Embryonic facial prominence (tissue), 1 donor: ENCODE data around the gene AIRE.
"Not testable (repeated sequence)": the region's sequence is repeated elsewhere in the genome, so short reads cannot be mapped to it uniquely, and the experiment has no call there.

Source experiments
- DNase-seq: peaks from one replicate; pipeline ENCODE4 v3.0.0-alpha.2; 2016; ENCODE audit errors: extremely low spot score

Gene AIRE

GRCh38 chr21:44267655-44268142 is 18.0 kb upstream of the AIRE start:
- no peak for DNase-seq

DNA sequence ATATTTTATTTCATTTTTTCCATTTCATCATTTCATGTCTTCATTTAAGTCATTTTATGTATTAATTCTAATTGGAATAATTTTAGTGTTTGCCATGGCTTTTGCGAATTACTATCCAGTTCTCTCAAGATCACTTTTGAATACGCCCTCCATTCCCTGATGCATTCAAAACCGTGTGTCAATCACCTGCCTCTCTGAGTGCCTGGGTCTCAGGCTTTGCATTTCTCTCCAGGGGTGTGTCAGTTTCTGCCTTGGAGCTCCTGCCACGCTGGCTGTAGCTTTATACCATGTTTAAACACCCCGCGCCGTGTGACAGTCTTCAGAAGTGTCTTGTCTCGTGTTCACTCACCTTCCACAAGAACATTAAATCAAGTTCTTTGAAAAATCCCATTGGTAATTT is 16.6 kb upstream of the AIRE start:
- no peak for DNase-seq

GRCh38 chr21:44271558-44272283 is 14.0 kb upstream of the AIRE start:
- DNase-seq = no peak

GRCh38 chr21:44272284-44272858 is 13.3 kb upstream of the AIRE start:
- no peak for DNase-seq

GRCh38 chr21:44273046-44273445 is 12.6 kb upstream of the AIRE start:
- DNase-seq = no peak

DNA sequence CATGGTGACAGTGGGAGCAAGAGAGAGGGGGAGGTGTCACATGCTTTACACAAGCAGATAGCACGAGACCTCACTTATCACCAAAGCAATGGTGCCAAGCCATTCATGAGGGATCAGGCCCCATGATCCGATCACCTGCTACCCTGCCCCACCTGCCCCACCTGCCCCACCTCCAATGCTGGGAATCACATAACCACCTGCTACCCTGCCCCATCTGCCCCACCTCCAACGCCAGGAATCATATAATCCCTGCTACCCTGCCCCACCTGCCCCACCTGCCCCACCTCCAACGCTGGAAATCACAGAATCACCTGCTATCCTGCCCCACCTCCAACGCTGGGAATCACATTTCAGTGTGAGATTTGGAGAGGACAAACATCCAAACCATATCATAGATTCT is 10.6 kb upstream of the AIRE start:
- DNase-seq = no peak

DNA sequence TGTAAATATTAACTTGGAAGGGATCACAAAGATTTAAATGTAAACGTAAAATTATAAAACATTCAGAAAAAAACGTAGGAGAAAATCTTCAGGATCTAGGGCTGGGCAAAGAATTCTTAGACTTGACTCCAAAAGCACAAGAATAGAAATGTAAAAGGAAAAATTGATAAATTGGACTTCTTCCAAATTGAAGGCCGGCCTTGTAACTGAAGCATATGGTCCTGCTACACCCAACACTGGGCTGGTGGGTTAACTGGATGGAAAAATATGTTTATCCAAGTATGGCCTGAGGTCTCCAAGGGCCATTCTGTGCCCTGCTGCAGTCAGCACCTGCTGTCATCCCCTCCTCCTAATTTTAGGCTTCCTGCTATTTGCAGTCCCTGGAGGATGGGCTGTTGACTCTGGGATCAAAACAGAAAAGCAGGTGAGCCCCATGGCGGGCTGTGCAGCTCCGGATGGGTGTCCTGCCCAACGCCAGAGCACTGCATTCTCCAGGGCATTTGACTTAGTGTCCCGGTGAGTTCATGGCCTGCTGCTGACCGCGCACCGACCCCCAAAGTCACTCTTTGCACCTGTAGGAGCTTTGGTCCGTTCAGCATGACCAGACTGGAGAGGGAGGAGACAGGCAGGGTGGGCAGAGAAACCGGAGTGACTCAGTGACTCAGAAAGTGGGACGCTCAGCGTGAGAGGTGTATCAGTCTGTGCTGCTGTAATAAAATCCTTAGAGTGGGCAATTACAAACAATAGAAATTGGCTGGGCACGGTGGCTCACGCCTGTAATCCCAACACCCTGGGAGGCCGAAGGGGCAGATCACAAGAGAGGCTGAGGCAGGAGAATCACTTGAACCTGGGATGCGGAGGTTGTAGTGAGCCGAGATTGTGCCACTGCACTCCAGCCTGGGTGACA is 6.1 kb upstream of the AIRE start:
- no peak for DNase-seq

DNA sequence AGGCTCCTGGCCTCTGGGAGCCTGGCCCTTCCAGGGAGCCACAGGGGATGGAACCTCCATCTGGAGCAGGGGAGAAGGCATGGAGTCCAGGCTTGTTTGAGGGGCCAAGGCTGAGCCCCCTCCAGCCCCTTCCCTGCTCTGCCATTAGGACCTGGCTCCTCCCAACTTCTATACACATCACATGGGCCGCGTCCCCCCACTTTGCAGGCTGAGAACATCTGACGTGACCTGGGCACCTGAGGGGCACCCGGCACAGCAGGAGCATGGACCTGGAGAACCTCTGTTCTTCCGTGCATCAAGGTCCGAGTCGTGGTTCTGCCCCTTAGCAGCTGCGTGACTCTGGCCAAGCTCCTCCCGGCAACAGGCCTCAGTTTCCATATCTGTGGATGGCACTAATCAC is 3.9 kb upstream of the AIRE start:
- no peak for DNase-seq

DNA sequence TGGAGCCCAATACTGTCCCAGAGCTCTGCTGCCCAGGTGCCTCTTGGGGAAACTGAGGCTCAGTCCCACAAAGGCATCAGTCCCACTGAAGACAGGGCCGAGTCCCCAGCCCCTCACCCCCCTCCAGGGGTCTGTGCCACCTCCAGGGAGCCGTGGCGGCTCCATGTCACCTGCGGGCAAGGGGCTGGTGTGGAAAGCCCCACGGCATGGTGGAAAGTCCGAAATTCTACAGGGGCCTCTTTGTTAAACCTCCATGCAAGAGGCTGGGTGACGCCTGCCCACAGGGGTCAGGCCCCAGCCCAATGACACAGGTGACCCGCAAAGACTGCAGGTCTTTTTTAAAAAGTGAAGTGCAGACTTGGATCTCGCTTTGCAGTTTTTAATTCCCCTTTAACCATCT is 3.3 kb upstream of the AIRE start:
- DNase-seq = no peak

- not testable (repeated sequence) for DNase-seq
Measured at GRCh38 chr21:44283211-44283785, 2.4 kb upstream of the AIRE start.

DNA sequence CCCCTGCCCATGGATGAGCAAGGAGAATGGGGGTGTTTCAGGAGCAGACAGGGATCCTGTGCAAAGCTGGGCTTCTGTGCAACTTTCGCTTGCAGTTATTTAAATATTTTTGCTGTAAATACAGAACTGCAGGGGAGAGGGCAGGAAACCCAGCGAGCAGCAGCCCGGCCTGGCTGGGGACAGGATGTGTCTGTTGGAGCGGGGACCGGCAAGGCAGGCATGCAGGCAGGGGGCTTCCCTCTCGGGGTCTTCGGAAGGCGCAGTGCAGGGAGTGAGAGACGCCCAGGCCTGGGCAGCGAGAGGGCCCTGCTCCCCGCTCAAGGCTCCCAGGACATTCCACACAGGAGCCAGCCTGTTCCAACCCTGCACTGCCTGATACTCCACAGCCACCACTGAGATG is 1.7 kb upstream of the AIRE start:
- no peak for DNase-seq

DNA sequence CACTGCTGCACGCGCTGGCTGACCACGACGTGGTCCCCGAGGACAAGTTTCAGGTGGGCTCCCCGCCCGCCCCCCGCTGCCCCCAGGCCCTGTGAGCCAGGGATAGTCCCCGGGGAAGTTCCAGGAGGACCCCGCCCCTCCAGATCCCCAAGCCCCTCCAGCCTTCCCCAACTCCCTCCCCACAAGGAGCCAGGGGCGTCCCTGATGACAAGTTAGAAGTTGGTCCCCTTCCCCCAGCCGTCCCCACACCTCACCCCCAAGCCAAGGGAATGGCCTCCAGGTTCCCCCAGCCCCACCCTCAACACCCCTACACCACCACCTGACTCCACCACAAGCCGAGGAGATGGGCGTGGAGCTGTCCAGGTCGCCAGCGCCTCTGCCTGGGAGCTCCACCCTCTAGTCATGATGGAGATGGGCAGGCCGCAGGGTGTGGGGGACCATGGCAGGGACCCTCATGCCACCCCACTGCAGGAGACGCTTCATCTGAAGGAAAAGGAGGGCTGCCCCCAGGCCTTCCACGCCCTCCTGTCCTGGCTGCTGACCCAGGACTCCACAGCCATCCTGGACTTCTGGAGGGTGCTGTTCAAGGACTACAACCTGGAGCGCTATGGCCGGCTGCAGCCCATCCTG is 525 bp downstream of the AIRE start:
- DNase-seq = no peak

GRCh38 chr21:44286716-44287632 is 1.3 kb downstream of the AIRE start:
- DNase-seq = no peak

DNA sequence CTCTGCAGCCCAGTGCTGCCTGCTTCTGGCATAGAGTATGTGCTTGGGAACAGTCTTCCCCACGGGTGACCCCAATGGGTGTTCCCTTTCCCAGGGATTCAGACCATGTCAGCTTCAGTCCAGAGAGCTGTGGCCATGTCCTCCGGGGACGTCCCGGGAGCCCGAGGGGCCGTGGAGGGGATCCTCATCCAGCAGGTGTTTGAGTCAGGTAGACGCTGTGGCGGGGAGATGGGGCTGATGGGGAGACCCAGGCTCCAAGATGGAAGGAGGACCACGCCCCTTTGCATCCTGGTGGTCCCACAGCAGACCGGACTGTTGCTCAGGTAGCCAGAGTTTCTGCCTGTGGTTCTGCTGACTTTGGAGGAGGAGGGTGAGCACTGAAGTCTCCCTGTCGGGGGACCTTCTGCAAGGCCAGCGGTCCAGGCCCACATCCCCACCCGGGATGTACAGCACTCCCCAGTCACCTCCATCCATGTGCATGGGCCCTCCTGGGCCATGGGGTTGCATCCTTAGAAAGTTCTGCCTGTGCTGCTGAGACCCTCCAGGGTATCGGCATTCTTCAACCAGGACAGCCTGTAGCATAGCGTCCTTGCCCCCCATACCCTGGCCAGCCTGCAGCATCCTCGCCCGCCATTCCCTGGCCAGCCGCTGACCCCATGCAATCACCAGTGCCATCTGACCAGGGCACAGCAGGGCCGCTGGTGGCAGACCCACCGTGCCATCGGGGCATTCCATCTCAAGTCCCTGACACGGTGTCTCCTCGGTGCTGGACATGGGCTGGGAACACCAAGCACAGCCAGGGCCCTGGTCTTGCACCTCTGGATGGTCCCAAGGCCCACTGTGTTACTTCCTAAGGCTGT is 2.8 kb downstream of the AIRE start:
- no peak for DNase-seq

DNA sequence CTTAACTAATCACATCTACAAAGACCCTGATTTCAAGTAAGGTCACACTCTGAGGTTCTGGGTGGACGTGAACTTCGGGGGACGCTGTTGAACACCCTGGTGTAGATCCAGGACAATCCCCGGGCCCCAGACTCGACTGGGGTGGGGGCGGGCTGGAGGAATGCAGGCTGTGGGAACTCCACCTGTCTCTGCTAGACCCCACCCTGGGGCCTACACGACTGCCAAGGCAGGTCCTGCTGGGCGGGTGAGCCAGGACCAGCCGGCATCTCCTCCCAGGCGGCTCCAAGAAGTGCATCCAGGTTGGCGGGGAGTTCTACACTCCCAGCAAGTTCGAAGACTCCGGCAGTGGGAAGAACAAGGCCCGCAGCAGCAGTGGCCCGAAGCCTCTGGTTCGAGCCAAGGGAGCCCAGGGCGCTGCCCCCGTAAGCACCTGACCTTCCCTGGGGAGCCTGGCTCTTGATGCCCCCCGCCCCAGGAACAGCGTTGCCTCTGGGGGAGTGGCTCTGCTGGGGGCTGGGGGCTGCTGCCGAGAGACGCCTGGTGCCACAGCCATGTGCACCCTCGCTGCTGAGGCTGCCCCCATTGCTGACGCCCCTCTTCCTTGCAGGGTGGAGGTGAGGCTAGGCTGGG is 3.8 kb downstream of the AIRE start:
- DNase-seq = no peak

- DNase-seq = no peak
Measured at GRCh38 chr21:44290327-44291077, 4.8 kb downstream of the AIRE start.

DNA sequence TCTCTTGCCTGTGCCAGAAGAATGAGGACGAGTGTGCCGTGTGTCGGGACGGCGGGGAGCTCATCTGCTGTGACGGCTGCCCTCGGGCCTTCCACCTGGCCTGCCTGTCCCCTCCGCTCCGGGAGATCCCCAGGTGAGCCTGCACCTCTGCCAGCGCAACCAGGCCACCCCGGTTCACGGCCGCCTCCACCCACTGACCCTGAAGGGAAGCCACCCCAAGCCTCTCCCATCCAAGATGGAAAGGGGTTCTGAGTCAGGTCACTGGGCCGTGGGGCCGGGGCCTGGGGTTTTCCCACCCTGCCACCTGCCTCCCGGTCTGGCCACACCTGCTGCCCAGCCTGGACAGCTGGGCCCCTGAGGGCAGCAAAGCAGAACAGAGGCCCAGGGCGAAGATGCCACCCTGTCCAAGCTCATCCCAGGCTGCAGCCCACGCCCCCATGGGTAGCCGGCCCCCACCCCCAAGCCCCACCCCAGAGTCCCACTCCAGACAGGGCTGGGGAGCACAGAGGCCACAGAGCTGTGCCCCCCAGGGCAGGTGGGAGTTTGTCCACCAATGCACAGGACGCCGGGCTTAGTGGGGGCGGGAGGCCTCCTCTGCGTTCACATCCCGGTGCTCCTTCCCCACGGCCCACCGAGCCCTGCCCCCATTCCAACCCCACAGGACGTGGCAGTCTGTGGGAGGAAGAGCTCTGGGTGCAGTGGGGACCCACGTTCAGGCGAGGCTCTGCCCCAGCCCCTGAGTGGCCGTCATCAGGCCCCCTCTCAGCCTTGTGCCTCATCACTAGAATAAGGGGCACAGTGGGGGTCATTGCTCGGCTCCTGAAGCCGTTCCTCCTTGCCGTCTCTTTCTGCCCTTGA is 5.6 kb downstream of the AIRE start:
- no peak for DNase-seq
